ENCODE results near the gene RAB6B.

RAB6B gene

GRCh38 chr3:133895208-133896001, at the start of gene RAB6B:
Gene RAB6B, minus strand, starts transcription at chr3:133895882. Its CDS starts 416 bp downstream, at chr3:133895466.
- DNase-seq = no peak

GRCh38 chr3:133944641-133945380, 49.1 kb upstream of the RAB6B start:
- peak; percentile 32 for DNase-seq

- peak; percentile 48 for DNase-seq
These were observed 48.5 kb upstream of the RAB6B start for GRCh38 chr3:133944181-133944580.

- peak; percentile 58 for DNase-seq
These were observed 48.0 kb upstream of the RAB6B start for GRCh38 chr3:133943639-133944141.

GRCh38 chr3:133943031-133943535, 47.4 kb upstream of the RAB6B start:
- DNase-seq = no peak

- peak; percentile 24 for DNase-seq
These were observed 45.7 kb upstream of the RAB6B start for GRCh38 chr3:133941415-133941821.

GRCh38 chr3:133940536-133940935, 44.9 kb upstream of the RAB6B start:
- DNase-seq = no peak

GRCh38 chr3:133939463-133939835, 43.8 kb upstream of the RAB6B start:
- DNase-seq = no peak

GRCh38 chr3:133938770-133939462, 43.2 kb upstream of the RAB6B start:
- no peak for DNase-seq

GRCh38 chr3:133937756-133938601, 42.3 kb upstream of the RAB6B start:
- DNase-seq = no peak

GRCh38 chr3:133937061-133937686, 41.5 kb upstream of the RAB6B start:
- no peak for DNase-seq

- no peak for DNase-seq
These were observed 40.4 kb upstream of the RAB6B start for GRCh38 chr3:133935843-133936769.

GRCh38 chr3:133934996-133935842, 39.5 kb upstream of the RAB6B start:
- DNase-seq = no peak

- DNase-seq = no peak
These were observed 38.6 kb upstream of the RAB6B start for GRCh38 chr3:133934073-133934970.

GRCh38 chr3:133933097-133934024, 37.7 kb upstream of the RAB6B start:
- DNase-seq = no peak

GRCh38 chr3:133932009-133932408, 36.3 kb upstream of the RAB6B start:
- no peak for DNase-seq

GRCh38 chr3:133931084-133931483, 35.4 kb upstream of the RAB6B start:
- DNase-seq = no peak

Measured in HCEC 1CT (cell line).